Esophagus (tissue), 2 donors: ENCODE measurements around the gene SDCCAG8. TPM values are rescaled to one million over a fixed set of nuclear protein-coding genes. Genes with fewer than 3 reads are reported as not detected.

Experiments
- H3K27ac ChIP-seq, 2 donors: one replicate each; pipeline ENCODE4 v1.5.1; 2013; ENCODE audit warnings: low read depth in 2 of 2, mild to moderate bottlenecking in 2 of 2, inconsistent platforms in 1 of 2, low read length in 1 of 2, moderate library complexity in 1 of 2
- H3K27me3 ChIP-seq, 2 donors: one replicate each; pipeline ENCODE4 v1.6.1; 2013; ENCODE audit warnings: low read length in 2 of 2, control low read depth in 1 of 2, mild to moderate bottlenecking in 1 of 2; ENCODE audit not compliant: insufficient read depth in 2 of 2, control insufficient read depth in 1 of 2
- H3K36me3 ChIP-seq, 2 donors: one replicate each; pipeline ENCODE4 v1.6.1; 2013; ENCODE audit warnings: low read length in 1 of 2; ENCODE audit not compliant: control insufficient read depth in 2 of 2, insufficient read depth in 2 of 2
- H3K4me1 ChIP-seq, 2 donors: one replicate each; pipeline ENCODE4 v1.6.1; 2013; ENCODE audit warnings: low read length in 1 of 2; ENCODE audit not compliant: control insufficient read depth in 2 of 2, insufficient read depth in 2 of 2
- H3K4me3 ChIP-seq, 2 donors: one replicate each; pipeline ENCODE4 v1.5.1; 2013; ENCODE audit warnings: low read length in 2 of 2, mild to moderate bottlenecking in 2 of 2, low read depth in 1 of 2, moderate library complexity in 1 of 2
- H3K9me3 ChIP-seq, 2 donors: one replicate each; pipeline ENCODE4 v1.6.1; 2013; ENCODE audit warnings: mild to moderate bottlenecking in 2 of 2, low read depth in 1 of 2, low read length in 1 of 2, moderate library complexity in 1 of 2; ENCODE audit not compliant: control insufficient read depth in 2 of 2, insufficient read depth in 1 of 2
- WGBS, 2 donors: extraction: QIAGEN DNeasy Blood & Tissue Kit; methylation state at CpG; one replicate each; pipeline ENCODE4 v1.1.7; 2013; 5-methylcytosine and 5-hydroxymethylcytosine counted together
- polyA plus RNA-seq, 2 donors: library from polyadenylated mRNA; stranded (reverse); fragments of 200-250 nt; gene quantifications; one replicate each; pipeline ENCODE4 v1.2.3, GENCODE V29; 2013
- donor health status: healthy with polysubstance abuse.
- donor health status: Bipolar disorder and iron deficiency.

The SDCCAG8 gene
- polyA plus RNA-seq, 2 donors: 11.2 to 12.2 TPM

- Histone ChIP-seq H3K4me3 (no peak overlapping the region), H3K36me3 (peaks cover 0 to 7% of the 10 kb centered on the region in 2 donors), H3K27ac (no peak overlapping the region), H3K4me1 (peaks cover 0 to 3% of the 10 kb centered on the region in 2 donors), H3K27me3 (no peaks in the 10 kb centered on the region), H3K9me3 (no peaks in the 10 kb centered on the region)
- WGBS, 2 donors: 83 to 84% methylated on average over 3 of the region's 3 CpGs
Observed at GRCh38 chr1:243273506-243273905, 17.7 kb downstream of the SDCCAG8 start.

GRCh38 chr1:243273945-243274344, 18.1 kb downstream of the SDCCAG8 start:
- H3K27ac ChIP-seq: no peak overlapping the region
- peaks cover 0 to 7% of the 10 kb centered on the region in 2 donors for H3K36me3 ChIP-seq
- no peak overlapping the region for H3K4me3 ChIP-seq
- no peaks in the 10 kb centered on the region for H3K27me3 ChIP-seq
- H3K9me3 ChIP-seq: no peaks in the 10 kb centered on the region
- 92 to 93% methylated on average over 2 of the region's 2 CpGs for WGBS, 2 donors
- H3K4me1 ChIP-seq: peaks cover 0 to 3% of the 10 kb centered on the region in 2 donors

GRCh38 chr1:243275316-243275715, 19.5 kb downstream of the SDCCAG8 start:
- no peaks in the 10 kb centered on the region for H3K27me3 ChIP-seq
- no peak overlapping the region for H3K4me3 ChIP-seq
- WGBS, 2 donors: 84 to 86% methylated on average over 3 of the region's 3 CpGs
- no peaks in the 10 kb centered on the region for H3K4me1 ChIP-seq
- no peaks in the 10 kb centered on the region for H3K9me3 ChIP-seq
- H3K36me3 ChIP-seq: peaks cover 0 to 3% of the 10 kb centered on the region in 2 donors
- no peak overlapping the region for H3K27ac ChIP-seq

GRCh38 chr1:243280571-243281129, 24.8 kb downstream of the SDCCAG8 start:
- WGBS, 2 donors: 53 to 55% methylated on average over 3 of the region's 3 CpGs
- no peaks in the 10 kb centered on the region for H3K36me3 ChIP-seq
- no peak overlapping the region for H3K4me3 ChIP-seq
- H3K27ac ChIP-seq: no peak overlapping the region
- H3K4me1 ChIP-seq: no peaks in the 10 kb centered on the region
- H3K9me3 ChIP-seq: no peaks in the 10 kb centered on the region
- no peaks in the 10 kb centered on the region for H3K27me3 ChIP-seq

- Histone ChIP-seq H3K4me1 (no peaks in the 10 kb centered on the region), H3K9me3 (no peaks in the 10 kb centered on the region), H3K27me3 (no peaks in the 10 kb centered on the region), H3K27ac (no peak overlapping the region), H3K4me3 (no peak overlapping the region), H3K36me3 (peaks cover 0 to 3% of the 10 kb centered on the region in 2 donors)
- 99% methylated on average over 5 of the region's 5 CpGs for WGBS, 2 donors
Observed at GRCh38 chr1:243281672-243282071, 25.8 kb downstream of the SDCCAG8 start.

GRCh38 chr1:243286409-243287122, 30.7 kb downstream of the SDCCAG8 start:
- Histone ChIP-seq H3K4me3 (no peak overlapping the region), H3K27me3 (no peaks in the 10 kb centered on the region), H3K27ac (no peak overlapping the region), H3K36me3 (peaks cover 0 to 6% of the 10 kb centered on the region in 2 donors), H3K4me1 (no peaks in the 10 kb centered on the region), H3K9me3 (no peaks in the 10 kb centered on the region)
- 66 to 74% methylated on average over 8 of the region's 8 CpGs for WGBS, 2 donors

GRCh38 chr1:243287123-243287460, 31.3 kb downstream of the SDCCAG8 start:
- H3K27ac ChIP-seq: no peak overlapping the region
- H3K9me3 ChIP-seq: no peaks in the 10 kb centered on the region
- H3K27me3 ChIP-seq: no peaks in the 10 kb centered on the region
- peaks cover 0 to 6% of the 10 kb centered on the region in 2 donors for H3K36me3 ChIP-seq
- H3K4me1 ChIP-seq: no peaks in the 10 kb centered on the region
- H3K4me3 ChIP-seq: no peak overlapping the region
- 54 to 61% methylated on average over 2 of the region's 2 CpGs for WGBS, 2 donors

- Histone ChIP-seq H3K4me3 (no peak overlapping the region), H3K4me1 (no peaks in the 10 kb centered on the region), H3K36me3 (peaks cover 0 to 6% of the 10 kb centered on the region in 2 donors), H3K27ac (no peak overlapping the region), H3K9me3 (no peaks in the 10 kb centered on the region), H3K27me3 (no peaks in the 10 kb centered on the region)
- WGBS, 2 donors: 28 to 32% methylated on average over 1 of the region's 1 CpG
Observed at GRCh38 chr1:243287652-243288051, 31.8 kb downstream of the SDCCAG8 start.

GRCh38 chr1:243288062-243288461, 32.2 kb downstream of the SDCCAG8 start:
- Histone ChIP-seq H3K27ac (no peak overlapping the region), H3K27me3 (no peaks in the 10 kb centered on the region), H3K9me3 (no peaks in the 10 kb centered on the region), H3K4me1 (no peaks in the 10 kb centered on the region), H3K4me3 (no peak overlapping the region), H3K36me3 (peaks cover 0 to 6% of the 10 kb centered on the region in 2 donors)
- 84 to 85% methylated on average over 6 of the region's 6 CpGs for WGBS, 2 donors

- peaks cover 0 to 4% of the 10 kb centered on the region in 2 donors for H3K36me3 ChIP-seq
- H3K27me3 ChIP-seq: no peaks in the 10 kb centered on the region
- no peaks in the 10 kb centered on the region for H3K4me1 ChIP-seq
- no peaks in the 10 kb centered on the region for H3K9me3 ChIP-seq
- WGBS, 2 donors: 88 to 96% methylated on average over 1 of the region's 1 CpG
- H3K27ac ChIP-seq: no peak overlapping the region
- H3K4me3 ChIP-seq: no peak overlapping the region
Observed at GRCh38 chr1:243291292-243291691, 35.5 kb downstream of the SDCCAG8 start.
